GM23338 (cell line): ENCODE measurements around the gene TTF1. TPM values are rescaled to one million over a fixed set of nuclear protein-coding genes. Genes with fewer than 3 reads are reported as not detected.

Source experiments
- ATAC-seq: fragments of 200-7000 bp; cut with Tn5 transposase; 3 replicates; pipeline ENCODE4 v1.9.1; 2020
- DNase-seq: peaks from one replicate; pipeline ENCODE4 v3.0.0-alpha.2; 2015; ENCODE audit warnings: low spot score
- H2AFZ ChIP-seq: fragments of 200-600 bp; sonication (generic); 2 replicates; pipeline ENCODE4 v1.8.0; 2016; ENCODE audit warnings: antibody characterized with exemption, mild to moderate bottlenecking, moderate library complexity
- H3F3A ChIP-seq: fragments of 200-600 bp; sonication (generic); replicated peaks from 2 replicates; pipeline ENCODE4 v1.8.0; 2017; ENCODE audit warnings: antibody characterized with exemption, mixed run types, low read depth
- H3K27ac ChIP-seq: fragments of 200-600 bp; sonication (generic); 2 replicates; pipeline ENCODE4 v1.6.1; 2016; ENCODE audit warnings: low read depth
- H3K27me3 ChIP-seq: fragments of 200-600 bp; sonication (generic); 2 replicates; pipeline ENCODE4 v1.8.0; 2016; ENCODE audit warnings: mild to moderate bottlenecking, mixed run types, moderate library complexity; ENCODE audit not compliant: insufficient read depth
- H3K36me3 ChIP-seq: fragments of 200-600 bp; sonication (generic); 2 replicates; pipeline ENCODE4 v1.8.0; 2016; ENCODE audit warnings: mild to moderate bottlenecking; ENCODE audit not compliant: insufficient read depth
- H3K4me1 ChIP-seq: fragments of 200-600 bp; sonication (generic); 2 replicates; pipeline ENCODE4 v1.8.0; 2016; ENCODE audit warnings: mild to moderate bottlenecking, moderate library complexity; ENCODE audit not compliant: insufficient read depth
- H3K4me2 ChIP-seq: fragments of 200-600 bp; sonication (generic); 2 replicates; pipeline ENCODE4 v1.7.1; 2017; ENCODE audit warnings: mixed run types
- H3K4me3 ChIP-seq: fragments of 200-600 bp; sonication (generic); 2 replicates; pipeline ENCODE4 v1.6.1; 2016; ENCODE audit warnings: mixed run types
- H3K79me2 ChIP-seq: fragments of 200-600 bp; sonication (generic); replicated peaks from 2 replicates; pipeline ENCODE4 v1.8.0; 2017; ENCODE audit warnings: mild to moderate bottlenecking; ENCODE audit not compliant: insufficient read depth
- H3K9me2 ChIP-seq: fragments of 200-600 bp; sonication (generic); 2 replicates; pipeline ENCODE4 v1.8.0; 2017; ENCODE audit not compliant: insufficient read depth
- H4K20me1 ChIP-seq: fragments of 200-600 bp; sonication (generic); replicated peaks from 2 replicates; pipeline ENCODE4 v1.8.0; 2017; ENCODE audit warnings: mild to moderate bottlenecking; ENCODE audit not compliant: insufficient read depth
- H3K27ac Mint-ChIP-seq: 2 replicates; pipeline ENCODE4 v1.8.0; 2020; ENCODE audit warnings: inconsistent platforms, mild to moderate bottlenecking, moderate library complexity, mixed read lengths
- H3K27me3 Mint-ChIP-seq: 3 replicates; pipeline ENCODE4 v1.8.0; 2022; ENCODE audit warnings: low read depth, mild to moderate bottlenecking, moderate library complexity, mixed read lengths, inconsistent platforms; ENCODE audit not compliant: insufficient read depth, poor library complexity
- H3K36me3 Mint-ChIP-seq: 3 replicates; pipeline ENCODE4 v1.8.0; 2021; ENCODE audit warnings: low read depth, mild to moderate bottlenecking, inconsistent platforms, moderate library complexity, mixed read lengths
- H3K4me1 Mint-ChIP-seq: 3 replicates; pipeline ENCODE4 v1.8.0; 2020; ENCODE audit warnings: mild to moderate bottlenecking, inconsistent platforms, mixed read lengths
- H3K4me3 Mint-ChIP-seq: 3 replicates; pipeline ENCODE4 v1.8.0; 2021; ENCODE audit warnings: moderate library complexity, mild to moderate bottlenecking, inconsistent platforms, mixed read lengths
- H3K9me3 Mint-ChIP-seq: 3 replicates; pipeline ENCODE4 v1.8.0; 2020; ENCODE audit warnings: moderate library complexity, mild to moderate bottlenecking, inconsistent platforms, mixed read lengths
- CREB1 ChIP-seq: fragments of 250-450 bp; sonication (Bioruptor Pico); IDR thresholded peaks from 2 replicates; pipeline ENCODE4 v1.5.0; 2020; ENCODE audit warnings: low read depth, mild to moderate bottlenecking, moderate library complexity
- CTCF ChIP-seq, 2 experiments: fragments of 200-600 bp in 1 of 2; sonication (generic) in 1 of 2; conservative IDR thresholded peaks; 2 replicates each; pipeline versions ENCODE4 v1.5.1 to v1.6.1; 2016 to 2017; ENCODE audit warnings: antibody characterized with exemption in 2 of 2, low read depth in 2 of 2, mild to moderate bottlenecking in 2 of 2, moderate library complexity in 1 of 2
- EZH2 ChIP-seq: fragments of 200-600 bp; sonication (generic); IDR thresholded peaks from one replicate; pipeline ENCODE4 v1.8.0; 2017; ENCODE audit warnings: antibody characterized with exemption, mild to moderate bottlenecking, low read depth; ENCODE audit not compliant: unreplicated experiment
- EZH2phosphoT487 ChIP-seq: fragments of 200-600 bp; sonication (generic); IDR thresholded peaks from one replicate; pipeline ENCODE4 v1.8.1; 2018; ENCODE audit warnings: antibody characterized with exemption; ENCODE audit not compliant: unreplicated experiment
- JUNB ChIP-seq: IDR thresholded peaks from one replicate; pipeline ENCODE4 v1.6.1; 2016; ENCODE audit warnings: antibody characterized with exemption; ENCODE audit not compliant: unreplicated experiment
- NANOG ChIP-seq: IDR thresholded peaks from 2 replicates; pipeline ENCODE4 v1.6.1; 2016; ENCODE audit warnings: antibody characterized with exemption, borderline replicate concordance
- POLR2AphosphoS5 ChIP-seq: IDR thresholded peaks from 2 replicates; pipeline ENCODE4 v1.6.1; 2016; ENCODE audit warnings: antibody characterized with exemption, low read depth
- REST ChIP-seq: IDR thresholded peaks from one replicate; pipeline ENCODE4 v1.6.1; 2018; ENCODE audit warnings: antibody characterized with exemption; ENCODE audit not compliant: unreplicated experiment
- STAT1 ChIP-seq: IDR thresholded peaks from one replicate; pipeline ENCODE4 v1.6.1; 2016; ENCODE audit warnings: antibody characterized with exemption; ENCODE audit not compliant: unreplicated experiment
- ZNF114 ChIP-seq: fragments of 250-450 bp; sonication (Bioruptor Pico); IDR thresholded peaks from 2 replicates; pipeline ENCODE4 v1.5.0; 2020; ENCODE audit warnings: mild to moderate bottlenecking, moderate library complexity
- ZNF331 ChIP-seq: fragments of 250-450 bp; sonication (Bioruptor Pico); IDR thresholded peaks from 2 replicates; pipeline ENCODE4 v1.5.0; 2020; ENCODE audit warnings: low read depth, mild to moderate bottlenecking, moderate library complexity
- ZNF462 ChIP-seq: fragments of 250-450 bp; sonication (Bioruptor Pico); IDR thresholded peaks from 2 replicates; pipeline ENCODE4 v1.5.0; 2020; ENCODE audit warnings: mild to moderate bottlenecking, moderate library complexity
- polyA plus RNA-seq: library from polyadenylated mRNA; unstranded; fragments of >200 nt; fragmentation: Nextera tagmentation; extraction: Ambion mirVana; gene quantifications from 2 replicates; pipeline ENCODE4 v1.2.1, GENCODE V29; 2016
- total RNA-seq: library from RNA; depleted of rRNA; stranded (reverse); fragments of >200 nt; shearing (Covaris generic); gene quantifications from 2 replicates; pipeline ENCODE4 v1.2.3, GENCODE V29; 2014
- TF ChIP-seq, protein P1 (sequence below): IDR thresholded peaks from 2 replicates; pipeline ENCODE4 v1.6.1; 2016; ENCODE audit warnings: antibody characterized with exemption

The TTF1 gene
- total and polyA plus RNA-seq, 2 experiments from 2014 or later: 14.9 to 25.0 TPM

DNA sequence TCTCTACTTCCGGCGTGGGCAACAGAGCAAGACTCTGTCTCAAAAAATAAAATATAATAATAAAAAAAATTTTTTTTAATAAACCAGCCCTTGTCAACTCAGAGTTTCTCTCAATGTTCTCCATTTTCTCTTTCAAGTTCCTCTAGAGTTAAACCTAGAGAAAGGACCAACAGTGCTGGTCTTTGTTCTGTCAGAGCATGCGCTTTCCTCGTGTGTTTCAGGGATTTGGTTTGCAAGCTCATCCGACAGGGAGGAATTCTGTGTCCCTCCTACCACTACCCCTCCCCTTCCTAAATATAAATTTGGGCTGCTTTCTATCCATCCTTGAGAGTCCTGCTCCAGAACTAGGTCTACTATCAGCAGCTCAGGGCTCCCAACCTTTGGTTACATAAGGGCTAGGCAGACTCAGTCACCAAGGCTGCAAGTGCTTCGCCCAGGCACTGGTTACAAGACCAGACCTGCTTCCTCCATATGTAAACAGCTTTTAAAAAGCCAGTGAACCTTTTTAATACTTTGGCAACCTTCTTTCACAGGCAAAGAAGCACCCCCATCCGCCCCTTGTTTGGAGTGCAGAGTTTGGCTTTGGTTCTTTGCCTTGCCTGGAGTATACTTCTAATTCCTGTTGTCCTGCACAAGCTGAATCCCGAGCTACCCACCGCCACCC, 65.3 kb downstream of the TTF1 start:
- no peak overlapping the region for H3K27ac Mint-ChIP-seq
- H3K9me3 Mint-ChIP-seq: no peaks in the 10 kb centered on the region

More for the DNA sequence above, 65.3 kb downstream of the TTF1 start:
- Mint-ChIP-seq H3K4me3 (no peak overlapping the region), H3K4me1 (no peaks in the 10 kb centered on the region), H3K27me3 (peaks cover 4% of the 10 kb centered on the region), H3K36me3 (peaks cover 80% of the 10 kb centered on the region)
- Histone ChIP-seq H3K36me3 (peaks cover 72% of the 10 kb centered on the region), H3K27me3 (no peaks in the 10 kb centered on the region), H3K27ac (no peak overlapping the region), H3K79me2 (peaks cover 10% of the 10 kb centered on the region), H3K9me2 (no peaks in the 10 kb centered on the region), H3F3A (0 out of 2 replicates have a peak, but pooled peaks cover 3% of the 10 kb centered on the region), H4K20me1 (peaks cover 13% of the 10 kb centered on the region), H3K4me3 (no peak overlapping the region), H3K4me2 (no peak overlapping the region), H2AFZ (no peak overlapping the region), H3K4me1 (no peaks in the 10 kb centered on the region)
- no peak for TF ChIP-seq CTCF (conservative IDR thresholded peaks at IDR 0.05; ENCODE audit: low read depth in 2 of 2)
- TF ChIP-seq ZNF462 (CRISPR knock-in tag): no peak
- no peak for TF ChIP-seq POLR2AphosphoS5
- TF ChIP-seq ZNF114 (CRISPR knock-in tag): no peak
- no peak for TF ChIP-seq JUNB
- TF ChIP-seq, protein P1, sequence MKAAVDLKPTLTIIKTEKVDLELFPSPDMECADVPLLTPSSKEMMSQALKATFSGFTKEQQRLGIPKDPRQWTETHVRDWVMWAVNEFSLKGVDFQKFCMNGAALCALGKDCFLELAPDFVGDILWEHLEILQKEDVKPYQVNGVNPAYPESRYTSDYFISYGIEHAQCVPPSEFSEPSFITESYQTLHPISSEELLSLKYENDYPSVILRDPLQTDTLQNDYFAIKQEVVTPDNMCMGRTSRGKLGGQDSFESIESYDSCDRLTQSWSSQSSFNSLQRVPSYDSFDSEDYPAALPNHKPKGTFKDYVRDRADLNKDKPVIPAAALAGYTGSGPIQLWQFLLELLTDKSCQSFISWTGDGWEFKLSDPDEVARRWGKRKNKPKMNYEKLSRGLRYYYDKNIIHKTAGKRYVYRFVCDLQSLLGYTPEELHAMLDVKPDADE: no peak
- no peak for TF ChIP-seq EZH2phosphoT487
- no peak for TF ChIP-seq EZH2
- no peak for TF ChIP-seq STAT1
- TF ChIP-seq ZNF331 (CRISPR knock-in tag): no peak
- TF ChIP-seq REST: no peak
- no peak for TF ChIP-seq NANOG
- no peak for TF ChIP-seq CREB1
- ATAC-seq (no peak), DNase-seq (no peak)
